GM19372 (cell line): ENCODE measurements around the gene MYO1A.
"Not testable (repeated sequence)": the region's sequence is repeated elsewhere in the genome, so short reads cannot be mapped to it uniquely, and the experiment has no call there.

Experiments used
- ATAC-seq: cut with Tn5 transposase; IDR thresholded peaks from one replicate; pipeline ENCODE4 v1.9.1; 2021; ENCODE audit warnings: mild to moderate bottlenecking, low read depth, moderate library complexity; ENCODE audit not compliant: unreplicated experiment

MYO1A gene

DNA sequence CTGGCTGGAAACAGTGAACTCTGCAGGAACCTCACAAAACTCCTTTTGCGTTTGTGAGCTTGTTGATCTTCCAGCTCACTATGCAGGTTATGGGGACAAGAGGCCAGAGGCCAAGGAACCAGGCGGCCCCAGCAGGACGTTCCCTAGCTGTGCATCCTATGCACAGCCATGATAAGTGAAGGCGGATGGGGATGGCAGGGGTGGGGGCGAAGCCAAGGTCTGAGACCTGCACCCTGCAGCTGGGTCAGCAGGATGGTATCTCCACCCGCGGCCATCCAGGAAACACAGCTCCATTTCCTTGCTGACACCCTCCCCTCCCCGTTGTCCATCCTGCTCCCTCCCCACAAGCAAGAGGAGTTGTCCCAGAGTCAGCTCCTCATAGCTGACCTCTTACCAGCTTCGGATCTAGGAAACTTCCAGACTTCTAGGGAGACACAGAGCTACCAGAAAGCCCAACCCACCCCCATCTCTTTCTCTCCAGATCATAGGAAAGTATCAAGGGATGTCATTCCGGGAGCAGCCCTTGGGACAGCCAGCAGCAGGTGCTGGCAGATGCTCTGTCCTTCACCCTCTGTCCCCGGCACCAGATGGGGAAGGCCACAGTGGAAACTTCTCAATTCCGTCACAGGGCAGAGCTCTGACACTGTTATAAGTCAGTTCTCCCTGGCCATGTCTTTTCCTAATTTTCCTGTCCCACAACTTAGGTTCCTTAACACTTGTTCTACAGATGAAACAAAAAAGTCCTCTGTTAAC, 53.0 kb downstream of the MYO1A start:
- ATAC-seq = no peak

DNA sequence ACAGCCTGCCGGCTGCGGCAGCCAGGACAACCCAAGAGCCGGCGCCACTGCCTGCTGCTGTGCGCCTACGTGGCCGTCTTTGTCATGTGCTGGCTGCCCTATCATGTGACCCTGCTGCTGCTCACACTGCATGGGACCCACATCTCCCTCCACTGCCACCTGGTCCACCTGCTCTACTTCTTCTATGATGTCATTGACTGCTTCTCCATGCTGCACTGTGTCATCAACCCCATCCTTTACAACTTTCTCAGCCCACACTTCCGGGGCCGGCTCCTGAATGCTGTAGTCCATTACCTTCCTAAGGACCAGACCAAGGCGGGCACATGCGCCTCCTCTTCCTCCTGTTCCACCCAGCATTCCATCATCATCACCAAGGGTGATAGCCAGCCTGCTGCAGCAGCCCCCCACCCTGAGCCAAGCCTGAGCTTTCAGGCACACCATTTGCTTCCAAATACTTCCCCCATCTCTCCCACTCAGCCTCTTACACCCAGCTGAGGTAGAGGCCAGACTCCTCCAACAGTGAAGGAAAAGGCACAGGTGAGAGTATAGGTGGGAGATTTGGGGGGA, 53.9 kb downstream of the MYO1A start:
- no peak for ATAC-seq

DNA sequence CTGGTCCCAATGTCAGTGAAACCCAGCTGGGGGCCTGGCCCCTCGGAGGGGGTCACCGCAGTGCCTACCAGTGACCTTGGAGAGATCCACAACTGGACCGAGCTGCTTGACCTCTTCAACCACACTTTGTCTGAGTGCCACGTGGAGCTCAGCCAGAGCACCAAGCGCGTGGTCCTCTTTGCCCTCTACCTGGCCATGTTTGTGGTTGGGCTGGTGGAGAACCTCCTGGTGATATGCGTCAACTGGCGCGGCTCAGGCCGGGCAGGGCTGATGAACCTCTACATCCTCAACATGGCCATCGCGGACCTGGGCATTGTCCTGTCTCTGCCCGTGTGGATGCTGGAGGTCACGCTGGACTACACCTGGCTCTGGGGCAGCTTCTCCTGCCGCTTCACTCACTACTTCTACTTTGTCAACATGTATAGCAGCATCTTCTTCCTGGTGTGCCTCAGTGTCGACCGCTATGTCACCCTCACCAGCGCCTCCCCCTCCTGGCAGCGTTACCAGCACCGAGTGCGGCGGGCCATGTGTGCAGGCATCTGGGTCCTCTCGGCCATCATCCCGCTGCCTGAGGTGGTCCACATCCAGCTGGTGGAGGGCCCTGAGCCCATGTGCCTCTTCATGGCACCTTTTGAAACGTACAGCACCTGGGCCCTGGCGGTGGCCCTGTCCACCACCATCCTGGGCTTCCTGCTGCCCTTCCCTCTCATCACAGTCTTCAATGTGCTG, 54.6 kb downstream of the MYO1A start:
- no peak for ATAC-seq

- no peak for ATAC-seq
Measured at GRCh38 chr12:56994231-56994746, 55.6 kb downstream of the MYO1A start.

DNA sequence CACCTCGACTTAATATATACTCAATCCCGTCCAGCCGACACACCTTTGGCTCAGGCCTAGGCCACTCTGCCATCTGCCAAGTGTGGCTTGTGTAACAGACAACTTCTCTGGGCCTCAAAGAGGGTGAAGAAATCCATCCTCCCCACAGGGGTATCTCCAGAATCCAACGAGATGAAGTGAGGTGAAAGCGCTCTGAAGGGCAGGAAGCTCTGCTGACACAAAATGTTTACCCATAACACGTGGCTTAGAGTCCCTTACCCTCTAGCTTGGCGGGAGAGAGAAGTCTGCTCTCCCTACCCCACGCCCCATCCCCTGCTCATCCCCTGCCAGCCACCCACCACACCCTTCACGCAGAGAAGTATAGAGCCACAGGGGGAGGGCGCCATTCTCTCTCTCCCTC, 56.6 kb downstream of the MYO1A start:
- no peak for ATAC-seq

GRCh38 chr12:56991319-56992246, 58.3 kb downstream of the MYO1A start:
- ATAC-seq = no peak

GRCh38 chr12:56990648-56991318, 59.1 kb downstream of the MYO1A start:
- no peak for ATAC-seq

- no peak for ATAC-seq
Measured at GRCh38 chr12:56989861-56990610, 59.9 kb downstream of the MYO1A start.

DNA sequence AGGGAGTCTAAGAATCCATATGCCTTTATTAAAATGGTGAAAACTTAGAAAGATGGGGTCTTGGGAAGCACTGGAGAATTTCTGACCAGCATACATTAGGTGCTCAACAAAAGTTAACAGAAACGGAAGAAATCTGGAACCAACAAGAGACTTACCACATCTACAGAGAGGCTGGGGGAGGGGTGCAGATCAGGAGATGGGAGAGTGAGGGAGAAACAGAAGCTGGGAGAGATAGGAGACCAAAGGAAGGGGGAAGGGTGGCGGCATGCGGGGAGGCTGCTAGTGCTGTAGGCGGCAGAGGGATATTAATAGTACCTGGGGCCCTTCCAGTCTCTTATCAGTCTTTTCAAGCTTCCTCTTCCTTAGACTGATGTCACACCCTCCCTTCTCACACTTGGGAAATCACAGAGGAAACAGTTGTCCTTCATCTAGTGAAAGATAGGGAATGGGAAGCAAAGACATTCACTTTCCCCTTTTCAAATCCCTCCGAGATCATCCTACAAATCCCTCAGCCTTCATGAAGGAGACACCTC, 61.7 kb downstream of the MYO1A start:
- no peak for ATAC-seq

GRCh38 chr12:56987551-56988053, 62.3 kb downstream of the MYO1A start:
- ATAC-seq = no peak

GRCh38 chr12:56987011-56987410, 62.9 kb downstream of the MYO1A start:
- ATAC-seq = no peak

GRCh38 chr12:56985714-56986113, 64.2 kb downstream of the MYO1A start:
- not testable (repeated sequence) for ATAC-seq

DNA sequence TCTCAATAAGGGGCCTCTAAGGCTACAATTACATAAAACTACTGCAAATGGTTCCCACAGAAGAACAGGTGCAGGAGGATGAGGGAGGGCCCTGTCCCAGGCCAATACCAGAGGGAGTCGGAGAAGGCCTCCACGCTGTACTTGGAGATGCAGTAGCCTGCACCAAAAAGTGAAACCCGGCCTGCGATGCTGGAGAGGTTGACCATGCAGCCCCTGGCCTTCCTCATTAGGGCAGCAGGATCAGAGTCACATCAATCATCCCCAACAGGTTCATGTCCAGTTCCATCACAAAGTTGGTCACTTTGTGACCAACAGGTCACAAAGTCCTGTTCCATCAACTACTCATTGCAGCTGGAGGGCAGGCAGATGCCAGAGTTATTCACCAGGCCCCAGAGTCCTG, 66.5 kb downstream of the MYO1A start:
- no peak for ATAC-seq

- ATAC-seq = not testable (repeated sequence)
Measured at GRCh38 chr12:56982578-56983236, 67.2 kb downstream of the MYO1A start.

GRCh38 chr12:56980941-56981530, 68.9 kb downstream of the MYO1A start:
- no peak for ATAC-seq

DNA sequence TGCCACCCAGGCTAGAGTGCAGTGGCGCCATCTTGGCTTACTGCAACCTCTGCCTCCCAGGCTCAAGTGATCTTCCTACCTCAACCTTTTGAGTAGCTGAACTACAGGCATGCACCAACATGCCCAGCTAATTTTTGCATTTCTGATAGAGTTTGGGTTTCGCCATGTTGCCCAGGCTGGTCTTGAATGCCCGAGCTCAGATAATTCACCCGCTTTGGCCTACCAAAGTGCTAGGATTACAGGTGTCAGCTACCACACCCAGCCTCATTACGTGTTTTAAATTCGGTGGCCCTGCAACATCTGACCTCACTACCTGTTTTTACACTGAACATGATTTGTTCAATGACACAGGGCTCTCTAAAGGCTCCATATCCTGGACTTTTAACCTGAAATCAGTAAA, 69.7 kb downstream of the MYO1A start:
- no peak for ATAC-seq

DNA sequence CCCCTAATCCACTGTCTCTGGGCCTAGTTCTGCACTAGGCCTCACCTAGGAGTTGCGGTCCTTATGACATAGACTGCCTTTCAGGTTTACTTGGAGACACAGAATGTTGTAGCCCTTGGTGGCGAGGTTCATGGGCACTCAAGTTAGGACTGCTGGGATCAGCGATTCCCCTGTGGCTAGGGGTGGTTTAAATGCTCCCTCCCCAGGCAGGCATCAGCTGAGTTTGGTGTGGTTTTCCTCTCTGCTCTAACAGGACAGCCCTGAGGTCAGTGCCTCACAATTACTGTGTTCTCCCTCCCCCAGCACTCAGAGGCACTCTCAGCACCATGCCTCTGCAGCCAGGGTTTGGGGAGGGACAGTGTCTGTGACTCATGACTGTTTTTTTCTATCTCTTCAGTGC, 70.3 kb downstream of the MYO1A start:
- no peak for ATAC-seq
